Measurements from ENCODE around the gene FAM83C.

Gene FAM83C

DNA sequence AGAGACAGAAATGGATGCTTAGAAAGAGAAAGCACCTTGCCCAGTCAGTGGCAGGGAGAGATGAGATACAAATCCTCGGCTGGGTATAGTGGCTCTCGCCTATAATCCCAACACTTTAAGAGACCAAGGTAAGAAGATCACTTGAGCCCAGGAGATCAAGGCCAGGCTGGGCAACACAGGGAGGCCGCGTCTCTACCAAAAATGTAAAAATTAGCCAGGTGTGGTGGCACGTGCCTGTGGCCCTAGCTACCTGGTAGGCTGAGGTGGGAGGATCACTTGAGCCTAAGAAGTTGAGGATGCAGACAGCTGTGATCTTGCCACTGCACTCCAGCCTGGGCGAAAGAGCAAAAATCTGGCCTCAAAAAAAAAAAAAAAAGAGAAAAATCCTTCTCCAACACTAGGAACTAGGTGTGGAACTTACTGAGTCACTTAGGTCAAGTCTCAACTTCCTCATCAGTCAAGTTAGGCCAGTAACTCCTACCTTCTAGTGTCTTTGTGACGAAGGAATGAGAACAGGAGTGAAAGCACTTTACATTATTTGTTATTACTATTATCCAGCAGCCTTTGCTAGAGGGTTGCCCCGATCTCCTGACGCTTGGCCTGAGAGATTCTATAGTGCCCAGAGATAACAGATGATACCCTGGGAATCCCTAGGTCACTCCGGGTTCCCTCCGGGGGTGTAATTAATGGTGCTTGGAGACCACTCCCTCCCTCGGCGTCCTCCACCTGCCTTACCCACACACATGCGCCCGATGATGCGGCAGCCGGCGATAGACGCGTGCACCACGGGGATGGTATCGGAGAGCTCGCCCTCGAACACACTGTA, 8.6 kb downstream of the FAM83C start:
- ATAC-seq = peak; percentile 38 to 46

DNA sequence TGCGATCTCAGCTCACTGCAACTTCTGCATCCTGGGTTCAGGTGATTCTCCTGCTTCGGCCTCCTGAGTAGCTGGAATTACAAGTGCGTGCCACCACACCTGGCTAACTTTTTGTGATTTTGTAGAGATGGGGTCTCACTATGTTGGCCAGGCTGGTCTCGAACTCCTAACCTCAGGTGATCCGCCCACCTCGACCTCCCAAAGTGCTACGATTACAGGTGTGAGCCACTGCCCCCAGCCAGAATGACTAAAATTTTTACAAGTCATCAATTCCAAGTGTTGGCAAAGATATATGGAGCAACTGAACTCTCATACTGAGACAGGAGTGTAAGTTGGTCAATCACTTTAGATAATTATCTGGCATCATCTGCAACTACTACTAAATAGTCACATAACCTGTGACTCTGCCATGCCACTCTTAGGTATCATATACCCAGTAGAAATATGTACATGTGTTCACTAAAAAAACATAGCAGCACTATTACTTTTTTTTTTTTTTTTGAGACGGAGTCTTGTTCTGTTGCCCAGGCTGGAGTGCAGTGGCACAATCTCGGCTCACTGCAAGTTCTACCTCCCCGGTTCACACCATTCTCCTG, 10.6 kb downstream of the FAM83C start:
- no peak for ATAC-seq

DNA sequence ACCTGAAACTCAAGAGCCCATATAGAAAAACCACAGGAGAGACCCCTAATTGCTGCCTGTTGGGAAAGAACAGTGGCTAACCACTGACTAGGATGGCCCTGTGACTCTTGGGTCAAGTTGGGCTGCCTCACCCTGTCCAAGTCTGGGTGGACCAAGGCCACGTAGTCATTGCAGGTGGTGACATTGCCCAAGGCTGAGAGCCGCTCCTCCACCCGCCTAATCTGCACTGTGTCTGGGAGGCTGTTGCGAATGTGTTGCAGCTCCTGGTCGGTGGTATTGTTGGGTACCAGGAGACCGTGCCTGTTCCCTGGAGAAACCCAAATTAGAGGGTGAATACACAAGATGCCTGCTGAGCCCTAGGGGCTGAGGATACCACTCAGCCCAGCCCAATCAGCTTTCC, 11.7 kb downstream of the FAM83C start:
- ATAC-seq = no peak

DNA sequence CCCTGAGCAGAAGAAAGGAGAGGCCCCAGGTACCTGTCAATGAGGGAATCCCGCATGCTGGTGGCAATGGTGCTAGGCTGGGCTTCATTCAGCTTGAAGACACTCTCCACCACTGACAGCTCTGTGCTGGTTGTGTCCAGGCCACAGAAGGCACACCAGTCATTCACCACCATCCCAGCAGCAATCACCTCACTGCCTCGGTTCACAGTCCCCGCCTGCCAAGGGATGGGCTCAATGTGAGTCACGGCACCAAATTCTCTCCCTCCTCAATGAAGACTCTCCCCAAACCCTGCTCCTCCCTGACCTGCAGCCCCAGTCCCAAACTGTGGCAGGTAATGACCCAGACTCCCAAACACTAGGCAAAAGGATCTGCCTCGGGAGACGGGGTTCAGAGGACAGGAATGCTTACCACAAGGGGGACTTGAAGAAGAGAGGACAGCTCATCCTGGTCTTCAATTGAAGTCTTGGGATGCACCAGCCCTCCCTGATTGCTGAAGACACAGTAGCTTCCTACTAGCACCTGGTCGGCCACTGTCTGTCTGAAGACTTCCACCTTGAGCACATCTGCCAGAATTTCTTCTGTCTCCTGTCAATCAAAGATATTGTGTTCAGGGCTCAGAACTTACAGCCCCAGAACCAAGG, 12.6 kb downstream of the FAM83C start:
- no peak for ATAC-seq

DNA sequence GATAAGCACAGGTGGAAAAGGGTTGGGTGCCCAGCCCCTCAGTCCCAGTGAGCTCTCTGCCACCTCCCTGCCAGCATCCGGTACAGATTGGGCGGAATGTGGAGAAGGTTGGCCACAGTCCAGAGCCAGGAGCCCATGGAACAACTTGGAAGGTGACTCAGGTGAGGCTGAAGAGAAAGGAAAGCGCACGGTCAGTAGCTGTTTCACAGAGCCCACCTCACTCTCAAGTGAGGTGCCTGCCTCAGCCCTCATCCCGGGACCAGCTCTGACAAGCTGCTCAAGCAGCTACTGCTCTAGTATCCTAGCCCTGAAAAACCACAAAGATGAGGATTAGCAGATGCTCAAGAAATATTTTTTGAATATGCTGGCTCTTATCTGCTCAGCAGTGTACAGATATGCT, 13.2 kb downstream of the FAM83C start:
- no peak for ATAC-seq

DNA sequence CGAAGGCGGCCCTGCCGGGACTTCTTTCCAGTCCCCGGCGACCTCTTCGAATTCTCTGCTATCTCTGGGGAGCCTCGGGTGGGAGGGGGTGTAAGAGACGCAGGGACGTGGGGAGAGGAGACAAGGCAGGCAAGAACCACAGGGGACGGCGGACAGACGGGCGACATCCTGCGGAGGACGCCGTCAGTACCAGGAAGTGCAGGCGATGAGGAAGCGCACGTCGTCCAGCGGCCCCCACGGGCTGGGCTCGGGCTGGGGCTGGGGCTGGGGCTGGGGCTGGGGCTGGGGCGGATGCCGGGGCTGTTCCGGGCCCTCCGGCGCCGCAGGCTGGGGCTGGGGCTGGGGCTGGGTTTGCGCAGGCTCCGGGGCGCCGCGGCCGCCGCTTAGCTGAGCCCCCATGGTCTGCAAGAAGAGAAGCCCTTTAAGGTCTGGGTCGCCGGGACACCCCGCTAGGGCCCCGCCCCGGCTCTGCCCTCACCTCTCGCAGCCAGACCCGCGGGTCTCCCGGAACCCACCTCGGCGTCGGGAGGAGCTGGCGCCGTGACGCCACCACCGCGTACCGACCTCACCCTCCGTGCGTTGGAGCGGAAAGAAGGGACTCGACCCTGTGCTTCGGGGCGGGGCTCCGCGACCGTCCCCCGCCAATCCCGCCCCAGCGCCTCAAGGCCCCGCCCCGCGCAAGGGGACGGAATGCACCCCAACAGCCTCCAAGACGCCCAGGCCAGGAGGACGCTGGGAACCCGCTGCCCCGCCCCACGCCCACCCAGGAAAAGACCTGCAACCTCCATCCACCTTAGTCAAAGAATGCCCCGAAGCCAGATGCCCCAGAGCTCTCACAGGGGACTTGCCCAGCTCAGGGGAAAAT, 14.5 kb downstream of the FAM83C start, which contains the start of gene MMP24OS:
Gene MMP24OS, minus strand, starts transcription at position 592 of the 865 bp plus-strand sequence. Its CDS starts 193 bp downstream, at position 399.
- ATAC-seq = peak; percentile 94 to 95

DNA sequence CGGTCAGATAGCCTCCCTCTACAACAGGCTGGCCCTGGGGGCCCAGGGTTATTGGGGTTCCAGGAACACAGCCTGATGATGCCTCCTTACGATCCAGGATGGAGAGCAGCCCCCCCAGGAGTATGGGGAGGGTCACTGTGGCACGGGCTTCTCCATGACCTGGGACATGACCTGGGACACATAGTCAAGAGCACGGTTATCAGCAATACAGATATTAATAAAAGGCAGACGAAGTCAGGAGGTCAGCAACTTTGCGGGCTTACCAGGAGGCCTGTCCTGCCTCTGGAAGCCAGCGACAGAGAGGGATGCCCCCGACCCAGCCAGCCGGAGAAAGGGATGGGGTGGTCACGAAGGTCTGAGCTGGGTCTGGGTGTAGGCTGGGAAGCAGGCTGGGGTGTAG, 15.1 kb downstream of the FAM83C start:
- no peak for ATAC-seq

DNA sequence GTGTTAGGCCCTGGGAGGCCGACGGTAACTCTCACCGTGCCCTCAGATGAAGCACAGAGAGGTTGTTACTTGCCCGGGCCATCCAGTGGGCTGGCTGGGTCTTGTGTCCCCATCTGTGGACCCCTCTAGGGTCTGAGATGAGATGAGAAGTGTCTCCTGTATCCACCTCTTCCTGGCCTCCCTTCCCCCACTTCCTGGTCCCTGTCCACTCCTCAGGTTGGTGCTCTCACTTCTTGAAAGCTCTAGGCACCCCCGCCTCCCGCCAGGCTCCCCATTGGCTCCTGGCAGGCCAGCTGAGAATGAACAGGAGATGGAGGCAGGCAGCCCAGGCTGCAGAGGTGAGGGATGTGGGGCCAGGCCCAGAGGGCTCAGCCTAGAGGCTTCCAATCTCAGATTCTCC, 15.8 kb downstream of the FAM83C start:
- no peak for ATAC-seq

DNA sequence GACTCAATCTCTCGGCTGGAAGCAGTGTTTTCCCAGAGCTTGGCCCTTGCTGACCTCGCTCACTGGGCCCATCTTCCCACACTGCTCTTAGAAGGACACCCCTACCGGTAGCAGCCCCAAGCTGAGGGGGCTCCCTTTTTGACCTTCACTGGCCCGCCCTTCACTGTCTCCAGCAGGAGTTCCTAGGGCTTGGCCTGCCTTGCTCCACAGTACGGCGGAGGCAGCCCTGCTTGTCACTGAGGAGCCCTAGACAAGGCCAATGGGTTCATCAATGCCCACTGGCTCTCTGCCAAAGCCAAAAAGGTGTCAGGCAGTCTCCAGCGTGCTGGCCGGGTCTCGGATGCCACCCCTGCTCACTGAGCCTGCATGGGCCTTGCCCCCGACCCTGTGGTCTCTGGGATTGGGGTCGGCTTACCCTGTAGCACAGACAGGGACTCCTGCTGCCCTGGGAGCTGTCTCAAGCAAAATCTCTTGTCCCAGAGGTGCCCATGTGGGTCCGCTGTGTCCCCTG, 16.4 kb downstream of the FAM83C start:
- ATAC-seq = no peak

DNA sequence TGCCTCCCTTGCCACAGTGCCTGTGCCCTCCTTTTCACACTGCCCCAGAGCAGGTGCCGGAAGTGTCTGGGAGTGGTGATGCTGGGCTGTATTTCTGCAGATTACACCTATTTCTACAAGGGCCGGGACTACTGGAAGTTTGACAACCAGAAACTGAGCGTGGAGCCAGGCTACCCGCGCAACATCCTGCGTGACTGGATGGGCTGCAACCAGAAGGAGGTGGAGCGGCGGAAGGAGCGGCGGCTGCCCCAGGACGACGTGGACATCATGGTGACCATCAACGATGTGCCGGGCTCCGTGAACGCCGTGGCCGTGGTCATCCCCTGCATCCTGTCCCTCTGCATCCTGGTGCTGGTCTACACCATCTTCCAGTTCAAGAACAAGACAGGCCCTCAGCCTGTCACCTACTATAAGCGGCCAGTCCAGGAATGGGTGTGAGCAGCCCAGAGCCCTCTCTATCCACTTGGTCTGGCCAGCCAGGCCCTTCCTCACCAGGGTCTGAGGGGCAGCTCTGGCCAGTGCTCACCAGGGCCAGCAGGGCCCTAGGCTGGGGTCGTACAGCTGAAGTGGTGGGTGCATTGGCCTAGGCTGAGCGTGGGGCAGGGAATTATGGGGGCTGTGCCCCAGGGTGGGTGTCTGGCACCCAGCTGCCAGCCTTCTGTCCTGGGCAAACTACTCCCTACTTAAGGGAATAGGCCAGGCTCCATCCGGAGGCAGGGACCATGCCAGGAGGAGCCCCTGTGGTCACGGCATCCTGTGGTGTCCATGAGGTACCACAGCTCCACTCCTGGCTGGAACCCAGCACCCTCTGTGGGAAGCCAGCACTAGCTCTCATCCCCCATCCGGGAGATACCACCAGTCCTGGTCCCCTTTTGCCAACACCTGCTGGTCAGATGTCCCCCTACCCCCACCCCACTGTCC, 17.8 kb downstream of the FAM83C start:
- ATAC-seq = no peak

DNA sequence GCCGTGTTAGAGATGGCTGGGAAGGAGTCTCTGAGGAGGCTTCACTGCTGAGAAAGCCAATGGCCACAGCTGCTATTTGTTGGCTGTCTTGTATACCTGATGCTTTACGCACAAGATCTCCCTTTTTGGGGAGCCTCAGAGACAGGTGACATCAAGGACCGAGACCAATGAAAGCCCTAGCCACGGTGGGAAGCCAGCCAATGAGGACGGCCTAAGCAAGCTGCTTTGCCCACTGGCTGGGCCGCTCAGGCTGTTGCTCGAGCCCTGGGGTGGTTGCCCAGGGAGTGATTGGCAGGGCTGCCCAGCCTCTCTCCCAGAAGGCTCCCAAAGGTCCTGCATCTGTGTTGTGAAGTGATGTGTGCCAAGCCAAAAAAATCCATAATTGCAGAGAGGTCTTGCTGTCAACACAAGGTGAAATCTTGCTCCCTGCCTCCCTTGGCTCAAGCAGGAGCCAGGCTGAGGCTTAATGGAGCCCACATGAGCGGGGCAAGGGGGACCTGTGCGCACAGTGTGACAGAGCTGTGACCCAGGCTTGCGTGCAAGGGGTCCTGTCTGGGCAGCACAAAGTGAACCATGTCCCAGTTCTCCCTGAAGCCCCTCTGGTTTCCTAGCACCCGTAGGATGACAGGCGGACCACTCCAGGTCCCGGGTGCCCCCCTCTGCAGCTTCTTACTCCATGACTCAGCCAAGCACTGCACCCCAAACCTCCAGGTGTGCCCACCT, 18.6 kb downstream of the FAM83C start:
- ATAC-seq = no peak

DNA sequence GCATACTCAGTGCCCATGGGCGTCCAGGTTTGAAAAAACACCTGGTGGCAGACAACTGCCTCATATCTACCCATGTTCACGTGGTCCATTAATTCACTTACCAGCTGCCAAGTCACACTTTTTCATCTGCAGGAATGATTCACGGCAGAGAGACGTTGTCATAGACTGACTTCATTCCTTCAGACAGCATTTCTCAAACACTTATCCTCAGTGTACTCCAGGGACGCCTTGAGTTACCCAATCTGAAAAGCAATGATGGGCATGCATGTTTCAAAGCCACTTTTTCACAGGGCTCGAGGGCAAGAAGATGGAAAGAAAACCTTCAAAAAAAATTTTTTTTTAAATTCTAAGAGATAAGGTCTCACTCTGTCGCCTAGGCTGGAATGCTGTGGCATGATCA, 20.3 kb downstream of the FAM83C start:
- no peak for ATAC-seq

DNA sequence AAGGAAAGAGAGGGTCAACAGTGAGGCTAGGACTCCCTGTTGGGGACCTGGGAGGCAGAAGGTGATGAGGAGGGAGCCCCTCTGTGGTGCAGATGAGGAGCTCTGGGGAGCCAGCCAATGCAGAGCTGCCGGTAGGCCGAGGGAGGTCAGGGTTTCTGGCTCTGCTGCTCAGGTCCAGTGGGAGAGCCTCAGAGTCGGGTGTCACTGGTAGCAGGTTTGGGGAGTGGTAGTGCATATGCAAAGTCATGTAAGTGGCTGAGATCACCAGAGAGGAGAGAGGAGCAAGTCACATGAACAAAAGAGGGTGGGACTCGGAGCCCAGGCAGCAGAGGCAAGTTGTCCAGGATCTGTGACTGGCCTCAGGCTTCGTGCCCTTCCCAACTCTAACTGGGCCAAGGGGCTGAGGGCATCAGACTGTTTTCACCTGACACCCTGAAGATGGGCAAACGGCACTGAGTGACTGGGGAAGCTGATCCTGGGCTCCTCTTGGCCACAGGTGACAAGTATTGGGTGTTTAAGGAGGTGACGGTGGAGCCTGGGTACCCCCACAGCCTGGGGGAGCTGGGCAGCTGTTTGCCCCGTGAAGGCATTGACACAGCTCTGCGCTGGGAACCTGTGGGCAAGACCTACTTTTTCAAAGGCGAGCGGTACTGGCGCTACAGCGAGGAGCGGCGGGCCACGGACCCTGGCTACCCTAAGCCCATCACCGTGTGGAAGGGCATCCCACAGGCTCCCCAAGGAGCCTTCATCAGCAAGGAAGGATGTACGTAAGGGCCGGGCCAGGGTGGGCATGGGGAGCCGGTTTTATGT, 20.9 kb downstream of the FAM83C start:
- ATAC-seq = no peak

DNA sequence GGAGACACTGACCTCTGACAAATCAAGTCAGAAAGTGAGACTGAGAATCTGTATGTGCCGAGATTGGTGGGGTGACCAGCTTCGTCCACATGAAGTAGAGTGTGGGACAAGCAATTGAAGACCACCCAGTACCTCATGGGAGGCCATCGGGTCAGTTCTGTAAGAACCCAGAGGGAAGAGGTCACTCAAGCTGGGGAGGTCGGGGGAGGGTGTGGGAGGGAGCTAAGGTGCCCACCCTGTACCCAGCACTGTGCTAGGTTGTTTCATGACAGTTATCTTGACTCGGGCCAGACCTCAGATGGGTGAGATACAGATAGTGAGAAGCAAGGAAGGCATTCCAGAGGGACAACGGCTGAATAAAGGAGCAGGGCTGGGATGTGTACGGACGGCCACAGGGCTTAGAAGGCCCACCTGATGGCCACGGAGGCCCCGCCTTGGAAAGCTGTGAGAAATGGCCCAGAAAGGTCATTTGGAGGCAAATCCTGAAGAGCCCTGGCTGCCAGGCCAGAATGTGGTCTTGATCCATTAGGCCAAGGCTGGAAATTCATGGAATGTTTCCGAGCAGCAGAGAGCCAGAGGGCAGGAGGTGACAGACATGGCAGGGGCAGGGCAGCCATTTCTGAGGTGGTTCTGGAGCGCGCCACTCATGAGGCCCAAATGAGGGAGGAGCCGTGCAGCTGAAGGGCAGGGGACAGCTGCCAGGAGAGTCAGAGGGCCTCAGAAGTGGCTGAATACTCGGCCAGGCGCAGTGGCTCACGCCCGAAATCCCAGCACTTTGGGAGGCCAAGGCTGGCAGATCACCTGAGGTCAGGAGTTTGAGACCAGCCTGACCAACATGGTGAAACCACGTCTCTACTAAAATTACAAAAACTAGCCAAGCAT, 22.0 kb downstream of the FAM83C start:
- no peak for ATAC-seq

DNA sequence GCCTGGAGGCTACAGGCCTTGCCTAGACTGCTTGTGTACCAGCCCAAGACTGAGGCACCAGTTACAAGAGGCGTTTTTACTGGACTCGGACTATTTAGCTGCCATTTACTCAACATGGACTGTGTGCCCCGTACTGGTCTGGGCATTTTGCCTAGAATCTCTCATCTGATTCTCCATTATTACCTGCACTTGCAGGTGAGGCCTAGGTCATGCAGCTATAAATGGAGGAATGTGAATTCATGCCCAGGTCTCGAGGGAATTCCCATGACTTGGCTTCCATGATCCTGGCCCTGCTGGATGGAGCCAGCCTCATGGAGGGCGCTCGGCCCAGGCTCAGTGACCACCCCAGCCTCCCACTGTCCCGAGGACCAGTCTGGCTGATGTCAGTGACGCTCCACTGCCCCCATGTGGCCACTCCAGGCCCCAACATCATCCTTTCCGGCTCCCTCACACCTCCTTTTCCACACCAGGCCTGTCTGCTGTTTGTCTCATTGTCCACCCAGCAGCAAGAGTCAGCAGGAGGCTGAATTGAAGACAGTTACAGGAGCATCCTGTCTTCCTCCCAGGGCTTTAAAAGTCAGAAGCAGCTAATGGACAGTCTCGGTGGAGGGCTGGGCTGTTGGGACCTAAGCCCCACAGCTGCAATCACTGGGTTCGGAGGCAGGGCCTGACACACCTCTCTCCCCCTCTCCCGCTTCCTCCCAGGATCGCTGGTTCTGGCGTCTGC, 23.0 kb downstream of the FAM83C start:
- peak in 1 of 2 donors; percentile 68 for ATAC-seq

DNA sequence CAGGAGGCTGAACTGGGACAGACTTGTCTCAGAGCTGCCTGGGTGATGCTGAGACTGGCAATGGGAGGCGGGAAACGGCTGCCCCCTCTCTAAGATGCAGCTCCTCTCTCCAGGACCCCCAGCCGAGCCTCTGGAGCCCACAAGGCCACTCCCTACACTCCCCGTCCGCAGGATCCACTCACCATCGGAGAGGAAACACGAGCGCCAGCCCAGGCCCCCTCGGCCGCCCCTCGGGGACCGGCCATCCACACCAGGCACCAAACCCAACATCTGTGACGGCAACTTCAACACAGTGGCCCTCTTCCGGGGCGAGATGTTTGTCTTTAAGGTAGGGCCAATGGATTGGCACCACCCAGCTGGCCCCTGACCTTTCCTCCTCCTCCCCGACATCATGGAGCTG, 25.1 kb downstream of the FAM83C start:
- ATAC-seq = no peak

DNA sequence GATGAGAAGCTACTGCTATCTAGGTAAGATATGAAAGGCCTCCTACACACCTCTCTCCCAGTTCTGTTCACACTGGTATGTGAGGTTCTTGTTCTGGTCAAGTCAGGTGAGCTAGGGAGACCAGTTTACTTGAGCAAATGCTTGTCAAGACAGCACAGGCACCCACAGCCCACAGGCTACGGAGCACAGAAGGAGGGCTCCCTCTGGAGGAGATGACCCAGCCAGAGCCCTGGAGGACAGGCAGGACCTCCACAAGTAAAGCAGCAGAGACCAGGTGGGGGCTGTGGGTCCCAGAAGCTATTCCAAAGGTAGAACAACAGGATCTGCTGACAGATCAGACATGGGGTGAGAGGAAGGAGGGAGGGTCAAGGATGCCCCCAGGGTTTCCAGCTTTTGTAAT, 27.5 kb downstream of the FAM83C start:
- ATAC-seq = no peak
